Smooth muscle cell (in vitro differentiated cells): ENCODE data around the gene TIMM22. TPM values are rescaled to one million over a fixed set of nuclear protein-coding genes. Genes with fewer than 3 reads are reported as not detected.

ENCODE experiments used
- DNase-seq: peaks from one replicate; lab custom pipeline; 2025; ENCODE audit not compliant: unreplicated experiment; lab: John Stamatoyannopoulos, UW
- H2AFZ ChIP-seq: fragments of 200-600 bp; sonication (generic); 2 replicates; pipeline ENCODE4 v1.6.0; 2016; ENCODE audit warnings: antibody characterized with exemption, low read depth, mild to moderate bottlenecking
- H3F3A ChIP-seq: fragments of 200-600 bp; sonication (generic); 2 replicates; pipeline ENCODE4 v1.6.0; 2017; ENCODE audit warnings: antibody characterized with exemption, low read depth
- H3K27ac ChIP-seq: fragments of 200-600 bp; sonication (generic); 2 replicates; pipeline ENCODE4 v1.5.1; 2016; ENCODE audit warnings: low read depth, mild to moderate bottlenecking
- H3K27me3 ChIP-seq: fragments of 200-600 bp; sonication (generic); 2 replicates; pipeline ENCODE4 v1.6.1; 2016; ENCODE audit warnings: low read depth, mild to moderate bottlenecking
- H3K36me3 ChIP-seq: fragments of 200-600 bp; sonication (generic); 2 replicates; pipeline ENCODE4 v1.5.1; 2016; ENCODE audit warnings: low read depth
- H3K4me1 ChIP-seq: fragments of 200-600 bp; sonication (generic); 2 replicates; pipeline ENCODE4 v1.5.1; 2016; ENCODE audit warnings: low read depth
- H3K4me2 ChIP-seq: fragments of 200-600 bp; sonication (generic); 2 replicates; pipeline ENCODE4 v1.6.0; 2016; ENCODE audit warnings: mild to moderate bottlenecking
- H3K4me3 ChIP-seq: fragments of 200-600 bp; sonication (generic); 2 replicates; pipeline ENCODE4 v1.5.1; 2016; ENCODE audit warnings: mild to moderate bottlenecking
- H3K79me2 ChIP-seq: fragments of 200-600 bp; sonication (generic); 2 replicates; pipeline ENCODE4 v1.6.0; 2016; ENCODE audit warnings: low read depth, mild to moderate bottlenecking
- H3K9ac ChIP-seq: fragments of 200-600 bp; sonication (generic); 2 replicates; pipeline ENCODE4 v1.6.0; 2016; ENCODE audit warnings: low read depth
- H3K9me3 ChIP-seq: fragments of 200-600 bp; sonication (generic); replicated peaks from 2 replicates; pipeline ENCODE4 v1.5.1; 2016; ENCODE audit warnings: low read depth
- H4K20me1 ChIP-seq: fragments of 200-600 bp; sonication (generic); 2 replicates; pipeline ENCODE4 v1.6.0; 2016; ENCODE audit warnings: low read depth
- CTCF ChIP-seq: fragments of 200-600 bp; sonication (generic); IDR thresholded peaks from 2 replicates; pipeline ENCODE4 v1.5.1; 2017; ENCODE audit warnings: borderline replicate concordance, mild to moderate bottlenecking, antibody characterized with exemption; ENCODE audit not compliant: insufficient read depth, poor library complexity, severe bottlenecking
- WGBS: methylation state at CpG from one replicate; pipeline ENCODE4 v1.1.7; 2016; ENCODE audit warnings: low lambda C conversion rate; 5-methylcytosine and 5-hydroxymethylcytosine counted together
- polyA plus RNA-seq: library from polyadenylated mRNA; unstranded; fragments of >200 nt; fragmentation: Nextera tagmentation; extraction: Ambion mirVana; gene quantifications from 2 replicates; pipeline ENCODE4 v1.2.1, GENCODE V29; 2016
- total RNA-seq: library from RNA; depleted of rRNA; stranded (reverse); fragments of >200 nt; gene quantifications from 2 replicates; pipeline ENCODE4 v1.2.3, GENCODE V29; 2014

Gene TIMM22
- total and polyA plus RNA-seq, 2 experiments from 2014 or later, result 13.7 to 24.0 TPM

- no peaks in the 10 kb centered on the region for H3F3A ChIP-seq
- no peaks in the 10 kb centered on the region for H3K79me2 ChIP-seq
- 96% methylated on average over 30 of the region's 30 CpGs for WGBS
- no peak for TF ChIP-seq CTCF
- H3K4me1 ChIP-seq, result no peaks in the 10 kb centered on the region
- no peak overlapping the region for H2AFZ ChIP-seq
- no peak overlapping the region for H3K4me3 ChIP-seq
- H3K27me3 ChIP-seq, result no peaks in the 10 kb centered on the region
- no peak for DNase-seq
- no peak overlapping the region for H3K4me2 ChIP-seq
- H3K9ac ChIP-seq, result no peak overlapping the region
- no peak overlapping the region for H3K27ac ChIP-seq
- H4K20me1 ChIP-seq, result peaks cover 67% of the 10 kb centered on the region
- no peaks in the 10 kb centered on the region for H3K36me3 ChIP-seq
- H3K9me3 ChIP-seq, result no peaks in the 10 kb centered on the region
Observed at GRCh38 chr17:1025733-1026598, 29.0 kb downstream of the TIMM22 start.

GRCh38 chr17:1026599-1026975 is 29.7 kb downstream of the TIMM22 start:
- no peaks in the 10 kb centered on the region for H3K4me1 ChIP-seq
- no peak overlapping the region for H3K4me3 ChIP-seq
- no peak overlapping the region for H3K9ac ChIP-seq
- H2AFZ ChIP-seq, result no peak overlapping the region
- 98% methylated on average over 10 of the region's 10 CpGs for WGBS
- no peak for TF ChIP-seq CTCF
- no peaks in the 10 kb centered on the region for H3K79me2 ChIP-seq
- DNase-seq, result no peak
- no peak overlapping the region for H3K27ac ChIP-seq
- H3K4me2 ChIP-seq, result no peak overlapping the region
- no peaks in the 10 kb centered on the region for H3K27me3 ChIP-seq
- no peaks in the 10 kb centered on the region for H3F3A ChIP-seq
- H3K36me3 ChIP-seq, result no peaks in the 10 kb centered on the region
- peaks cover 69% of the 10 kb centered on the region for H4K20me1 ChIP-seq
- no peaks in the 10 kb centered on the region for H3K9me3 ChIP-seq

- Histone ChIP-seq H3K79me2 (no peaks in the 10 kb centered on the region), H3K4me2 (no peak overlapping the region), H3K27ac (no peak overlapping the region), H4K20me1 (peaks cover 69% of the 10 kb centered on the region), H3K9me3 (no peaks in the 10 kb centered on the region), H3K4me1 (no peaks in the 10 kb centered on the region), H3F3A (no peaks in the 10 kb centered on the region), H2AFZ (no peak overlapping the region), H3K9ac (no peak overlapping the region), H3K36me3 (no peaks in the 10 kb centered on the region), H3K4me3 (no peak overlapping the region), H3K27me3 (peaks cover 2% of the 10 kb centered on the region)
- no peak for TF ChIP-seq CTCF
- DNase-seq, result no peak
- 97% methylated on average over 9 of the region's 9 CpGs for WGBS
Observed at GRCh38 chr17:1027044-1027443, 30.1 kb downstream of the TIMM22 start.
